Body of pancreas (tissue), 4 donors: Measurements from ENCODE around the gene DACH2.

Source experiments
- CTCF ChIP-seq, 7 experiments: fragments of 450-650 bp in 4 of 7; fragments of 200-600 bp in 3 of 7; sonication (generic) in 3 of 7; IDR thresholded peaks; one replicate each; pipeline ENCODE4 v1.5.1; 2016 to 2019; ENCODE audit warnings: antibody characterized with exemption in 7 of 7
- POLR2A ChIP-seq, 3 donors: fragments of 450-650 bp; IDR thresholded peaks; one replicate each; pipeline ENCODE4 v1.6.1; 2016; ENCODE audit warnings: antibody characterized with exemption in 3 of 3, mild to moderate bottlenecking in 2 of 3

GRCh38 chrX:86379209-86379608 is 231.0 kb downstream of the DACH2 start:
- TF ChIP-seq CTCF (IDR thresholded peaks at IDR 0.05) (no peak), POLR2A (IDR thresholded peaks at IDR 0.05) (no peak)
